NCI-H510A treated with DMSO at 0.1 percent for 48 hours (cell line): ENCODE measurements around the gene RHOF.

Experiments
- DNase-seq: peaks from one replicate; lab custom pipeline; 2025; lab: John Stamatoyannopoulos, UW

RHOF gene

GRCh38 chr12:121804417-121805111, 11.1 kb upstream of the RHOF start:
- DNase-seq: no peak

GRCh38 chr12:121803861-121804416, 10.5 kb upstream of the RHOF start, which contains the start of gene SETD1B:
Gene SETD1B (plus strand): TSS chr12:121804009. CDS start chr12:121804738, 729 bp downstream.
- peak; percentile 34 for DNase-seq

- peak; percentile 98 for DNase-seq
Observed at GRCh38 chr12:121802843-121803698, 9.6 kb upstream of the RHOF start.

GRCh38 chr12:121802485-121802842, 9.0 kb upstream of the RHOF start:
- no peak for DNase-seq

- peak; percentile 92 for DNase-seq
Observed at GRCh38 chr12:121801595-121802484, 8.4 kb upstream of the RHOF start.

GRCh38 chr12:121800694-121801594, 7.5 kb upstream of the RHOF start:
- peak; percentile 76 for DNase-seq

- DNase-seq: peak; percentile 85
Observed at GRCh38 chr12:121799842-121800693, 6.6 kb upstream of the RHOF start.

- peak; percentile 88 for DNase-seq
Observed at GRCh38 chr12:121799156-121799841, 5.8 kb upstream of the RHOF start.

- no peak for DNase-seq
Observed at GRCh38 chr12:121798787-121799155, 5.3 kb upstream of the RHOF start.

- DNase-seq: peak; percentile 82
Observed at GRCh38 chr12:121797937-121798786, 4.7 kb upstream of the RHOF start.

GRCh38 chr12:121796855-121797751, 3.6 kb upstream of the RHOF start:
- DNase-seq: peak; percentile 94

GRCh38 chr12:121795034-121795968, 1.8 kb upstream of the RHOF start:
- peak; percentile 72 for DNase-seq

- no peak for DNase-seq
Observed at GRCh38 chr12:121794534-121795033, 1.1 kb upstream of the RHOF start.

GRCh38 chr12:121793838-121794533, 498 bp upstream of the RHOF start:
- DNase-seq: peak; percentile 86
